GM21723 (cell line): Measurements from ENCODE around the gene FRMD6.
"Not testable (repeated sequence)": the region's sequence is repeated elsewhere in the genome, so short reads cannot be mapped to it uniquely, and the experiment has no call there.

Experiments
- ATAC-seq: cut with Tn5 transposase; IDR thresholded peaks from one replicate; pipeline ENCODE4 v1.9.1; 2021; ENCODE audit warnings: mild to moderate bottlenecking, moderate library complexity; ENCODE audit not compliant: unreplicated experiment

The FRMD6 gene

GRCh38 chr14:51628238-51628637 is 23.5 kb upstream of the FRMD6 start:
- no peak for ATAC-seq

- no peak for ATAC-seq
These were observed 20.7 kb upstream of the FRMD6 start for GRCh38 chr14:51630987-51631386.

- not testable (repeated sequence) for ATAC-seq
These were observed 18.4 kb upstream of the FRMD6 start for GRCh38 chr14:51633298-51633697.

GRCh38 chr14:51636109-51636508 is 15.6 kb upstream of the FRMD6 start:
- ATAC-seq, result no peak

- no peak for ATAC-seq
These were observed 13.4 kb upstream of the FRMD6 start for GRCh38 chr14:51638071-51638944.

GRCh38 chr14:51639668-51640316 is 11.9 kb upstream of the FRMD6 start:
- ATAC-seq, result no peak

GRCh38 chr14:51643140-51643539 is 8.6 kb upstream of the FRMD6 start:
- ATAC-seq, result no peak

- ATAC-seq, result no peak
These were observed 7.3 kb upstream of the FRMD6 start for GRCh38 chr14:51644217-51644933.

GRCh38 chr14:51648296-51648695 is 3.4 kb upstream of the FRMD6 start:
- no peak for ATAC-seq

- ATAC-seq, result no peak
These were observed 858 bp upstream of the FRMD6 start for GRCh38 chr14:51650716-51651387.

- peak; percentile 45 for ATAC-seq
These were observed 713 bp downstream of the FRMD6 start for GRCh38 chr14:51652168-51653078.

- ATAC-seq, result no peak
These were observed 1.5 kb downstream of the FRMD6 start for GRCh38 chr14:51653079-51653774.

GRCh38 chr14:51653775-51654532 is 2.2 kb downstream of the FRMD6 start:
- no peak for ATAC-seq

GRCh38 chr14:51654533-51654845 is 2.8 kb downstream of the FRMD6 start:
- ATAC-seq, result no peak

- ATAC-seq, result no peak
These were observed 6.1 kb downstream of the FRMD6 start for GRCh38 chr14:51657762-51658161.

- no peak for ATAC-seq
These were observed 6.9 kb downstream of the FRMD6 start for GRCh38 chr14:51658441-51659173.

GRCh38 chr14:51660741-51661140 is 9.0 kb downstream of the FRMD6 start:
- no peak for ATAC-seq

GRCh38 chr14:51661504-51661903 is 9.8 kb downstream of the FRMD6 start:
- no peak for ATAC-seq
